Measurements from ENCODE around the gene KRT13. TPM values are rescaled to one million over a fixed set of nuclear protein-coding genes. Genes with fewer than 3 reads are reported as not detected.

KRT13 gene
- total and polyA plus RNA-seq, 2 donors (not counting 1 experiment from before 2014, with no cell fraction given), result not detected

GRCh38 chr17:41538565-41538991 is 33.2 kb upstream of the KRT13 start:
- intact Hi-C loops (cut with micrococcal nuclease), result no loop called here
- ATAC-seq (ENCODE audit: low read depth) (no peak), DNase-seq (no peak)
- Histone ChIP-seq H3K36me3 (replicated peaks in 1 of 2; ENCODE audit: control extremely low read depth in 1 of 2, control insufficient read depth in 1 of 2, extremely low read depth in 1 of 2, insufficient read depth in 2 of 2, low read length in 1 of 2) (no peaks in the 10 kb centered on the region), H3K9me3 (ENCODE audit: control extremely low read depth in 1 of 3, control insufficient read depth in 2 of 3, insufficient read depth in 1 of 3, low read length in 2 of 3) (no peaks in the 10 kb centered on the region), H3K9ac (ENCODE audit: low read length) (no peak overlapping the region), H4K20me1 (ENCODE audit: control insufficient read depth, insufficient read depth, low read length, poor library complexity, severe bottlenecking) (no peaks in the 10 kb centered on the region), H3K27ac (ENCODE audit: low read length in 2 of 2) (no peak overlapping the region), H2AFZ (ENCODE audit: insufficient read depth, low read depth, low read length, poor library complexity, severe bottlenecking) (no peak overlapping the region), H3K4me3 (ENCODE audit: control extremely low read depth in 1 of 5, extremely low read depth in 1 of 5, insufficient read depth in 1 of 5, low read depth in 2 of 5, low read length in 4 of 5) (no peak overlapping the region), H3K27me3 (replicated peaks in 1 of 4; ENCODE audit: control extremely low read depth in 1 of 4, control insufficient read depth in 3 of 4, insufficient read depth in 4 of 4, low read length in 3 of 4) (peaks cover 0 to 12% (median 1%) of the 10 kb centered on the region in 4 experiments), H3K79me2 (ENCODE audit: control insufficient read depth, insufficient read depth, low read length) (no peaks in the 10 kb centered on the region), H3K4me2 (replicated peaks; ENCODE audit: low read depth, low read length, poor library complexity, severe bottlenecking) (no peak overlapping the region), H3K4me1 (ENCODE audit: control insufficient read depth in 2 of 2, insufficient read depth in 2 of 2, low read length in 2 of 2) (no peaks in the 10 kb centered on the region)
- no peak overlapping the region for H3K4me3 Mint-ChIP-seq
- ChIA-PET POLR2A (no interaction called here), CTCF (no interaction called here)
- H3K27me3 Mint-ChIP-seq, result peaks cover 36% of the 10 kb centered on the region
- no peaks in the 10 kb centered on the region for H3K4me1 Mint-ChIP-seq
- WGBS (ENCODE audit: insufficient coverage), result 93% methylated on average over 5 of the region's 5 CpGs
- no peaks in the 10 kb centered on the region for H3K9me3 Mint-ChIP-seq (ENCODE audit: insufficient read depth)
- TF ChIP-seq CTCF (IDR thresholded peaks at IDR 0.05), result no peak
- TF ChIP-seq EZH2 (IDR thresholded peaks at IDR 0.05; ENCODE audit: borderline replicate concordance, insufficient read depth, low read depth, low read length, poor library complexity, severe bottlenecking), result no peak
- H3K27ac Mint-ChIP-seq, result no peak overlapping the region

GRCh38 chr17:41537990-41538389 is 32.6 kb upstream of the KRT13 start:
- CTCF ChIA-PET, result no interaction called here
- H2AFZ ChIP-seq (ENCODE audit: insufficient read depth, low read depth, low read length, poor library complexity, severe bottlenecking), result no peak overlapping the region
- POLR2A ChIA-PET, result no interaction called here

More at GRCh38 chr17:41537990-41538389, 32.6 kb upstream of the KRT13 start:
- Histone ChIP-seq H3K36me3 (replicated peaks in 1 of 2; ENCODE audit: control extremely low read depth in 1 of 2, control insufficient read depth in 1 of 2, extremely low read depth in 1 of 2, insufficient read depth in 2 of 2, low read length in 1 of 2) (no peaks in the 10 kb centered on the region), H3K9ac (ENCODE audit: low read length) (no peak overlapping the region), H3K27ac (ENCODE audit: low read length in 2 of 2) (no peak overlapping the region), H3K27me3 (replicated peaks in 1 of 4; ENCODE audit: control extremely low read depth in 1 of 4, control insufficient read depth in 3 of 4, insufficient read depth in 4 of 4, low read length in 3 of 4) (peaks cover 0 to 12% (median 1%) of the 10 kb centered on the region in 4 experiments), H3K4me3 (ENCODE audit: control extremely low read depth in 1 of 5, extremely low read depth in 1 of 5, insufficient read depth in 1 of 5, low read depth in 2 of 5, low read length in 4 of 5) (no peak overlapping the region), H3K79me2 (ENCODE audit: control insufficient read depth, insufficient read depth, low read length) (no peaks in the 10 kb centered on the region), H3K4me1 (ENCODE audit: control insufficient read depth in 2 of 2, insufficient read depth in 2 of 2, low read length in 2 of 2) (no peaks in the 10 kb centered on the region), H4K20me1 (ENCODE audit: control insufficient read depth, insufficient read depth, low read length, poor library complexity, severe bottlenecking) (no peaks in the 10 kb centered on the region), H3K9me3 (ENCODE audit: control extremely low read depth in 1 of 3, control insufficient read depth in 2 of 3, insufficient read depth in 1 of 3, low read length in 2 of 3) (no peaks in the 10 kb centered on the region), H3K4me2 (replicated peaks; ENCODE audit: low read depth, low read length, poor library complexity, severe bottlenecking) (no peak overlapping the region)
- Mint-ChIP-seq H3K9me3 (ENCODE audit: insufficient read depth) (no peaks in the 10 kb centered on the region), H3K27me3 (peaks cover 40% of the 10 kb centered on the region), H3K27ac (no peak overlapping the region), H3K4me1 (no peaks in the 10 kb centered on the region), H3K4me3 (no peak overlapping the region)
- DNase-seq (no peak), ATAC-seq (ENCODE audit: low read depth) (no peak)
- no peak for TF ChIP-seq CTCF (IDR thresholded peaks at IDR 0.05)
- no peak for TF ChIP-seq EZH2 (IDR thresholded peaks at IDR 0.05; ENCODE audit: borderline replicate concordance, insufficient read depth, low read depth, low read length, poor library complexity, severe bottlenecking)
- 63% methylated on average over 1 of the region's 9 CpGs for WGBS (ENCODE audit: insufficient coverage)
- intact Hi-C loops (cut with micrococcal nuclease), result no loop called here

Measured in B cell (primary cell).